ENCODE results near the gene SV2C.
A peak's percentile ranks its signal among the peaks of the same experiment; 100 is the strongest.
"Not testable (repeated sequence)": the region's sequence is repeated elsewhere in the genome, so short reads cannot be mapped to it uniquely, and the experiment has no call there.

The SV2C gene

DNA sequence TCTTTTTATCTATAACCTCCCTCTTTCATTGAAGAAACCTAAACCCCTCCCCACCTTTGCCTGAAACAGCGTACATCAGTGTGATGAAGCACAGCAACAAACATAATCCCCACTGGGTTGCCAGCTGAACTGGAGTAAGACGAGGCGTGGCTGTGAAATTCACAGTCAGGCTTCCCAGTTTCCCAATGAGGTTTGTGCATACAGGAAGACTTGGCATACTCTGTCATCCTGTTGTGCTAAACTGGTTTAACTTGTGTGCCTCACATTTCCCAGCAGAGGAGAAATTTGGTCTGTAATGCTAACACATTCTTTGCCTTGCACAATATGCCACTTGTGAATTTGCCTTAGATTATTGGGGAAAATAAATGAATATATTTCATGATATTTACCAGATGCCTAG is 121.5 kb downstream of the SV2C start:
- DNase-seq, result no peak

DNA sequence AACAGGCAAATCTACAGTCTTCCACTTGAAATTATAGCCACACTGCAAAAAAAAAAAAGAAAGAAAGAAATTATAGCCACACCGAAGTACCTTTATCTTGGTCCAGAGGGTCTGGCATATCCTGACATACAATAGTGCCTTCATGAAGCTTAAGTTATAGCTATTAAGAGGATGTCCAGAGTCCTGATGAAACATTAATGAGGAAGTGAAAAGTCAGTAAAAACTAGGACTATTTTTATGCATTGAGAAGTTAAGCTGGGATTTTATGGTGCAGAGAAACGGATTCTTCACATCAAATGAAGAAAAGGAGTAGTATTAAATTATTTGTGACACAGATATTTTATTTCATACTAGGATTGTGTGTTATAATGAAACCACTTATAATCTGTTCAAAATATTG is 123.9 kb downstream of the SV2C start:
- no peak for DNase-seq

DNA sequence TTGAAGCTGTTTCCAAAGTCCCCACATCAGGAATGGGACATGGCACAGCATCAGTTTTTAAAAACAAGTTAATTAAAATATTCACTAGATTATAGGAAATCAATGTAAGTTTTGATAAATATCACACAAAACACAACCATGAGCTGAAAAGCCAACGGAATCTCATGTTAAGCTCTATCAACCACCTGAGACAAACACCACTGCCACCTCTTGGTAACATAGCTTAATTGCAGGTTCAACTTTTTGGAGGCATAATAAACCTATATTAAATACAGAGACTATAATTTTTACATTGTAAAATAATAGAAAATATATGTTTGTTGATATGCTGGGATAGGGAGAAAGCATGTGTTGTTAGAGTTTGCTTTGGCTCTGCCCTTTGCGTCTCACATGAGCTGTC is 126.1 kb downstream of the SV2C start:
- DNase-seq, result no peak

DNA sequence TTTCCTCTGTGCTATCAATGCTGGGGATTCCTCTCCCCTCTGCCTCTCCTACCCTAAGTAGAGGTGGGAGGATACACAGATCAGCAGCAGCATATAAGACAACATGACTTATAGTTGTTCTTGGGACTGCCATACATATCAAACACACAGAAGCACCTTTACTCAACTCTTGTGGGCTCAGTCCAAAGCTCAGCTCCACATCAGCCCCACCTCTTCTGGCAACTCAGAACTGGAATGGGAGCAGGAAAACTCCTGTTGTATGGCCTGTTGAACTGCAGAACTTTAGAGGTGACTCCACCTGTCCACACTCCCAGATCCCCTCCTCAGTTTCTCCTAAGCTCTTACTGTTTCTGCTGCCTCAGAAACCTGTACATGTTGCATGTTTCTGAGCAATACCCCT is 127.8 kb downstream of the SV2C start:
- DNase-seq, result no peak

DNA sequence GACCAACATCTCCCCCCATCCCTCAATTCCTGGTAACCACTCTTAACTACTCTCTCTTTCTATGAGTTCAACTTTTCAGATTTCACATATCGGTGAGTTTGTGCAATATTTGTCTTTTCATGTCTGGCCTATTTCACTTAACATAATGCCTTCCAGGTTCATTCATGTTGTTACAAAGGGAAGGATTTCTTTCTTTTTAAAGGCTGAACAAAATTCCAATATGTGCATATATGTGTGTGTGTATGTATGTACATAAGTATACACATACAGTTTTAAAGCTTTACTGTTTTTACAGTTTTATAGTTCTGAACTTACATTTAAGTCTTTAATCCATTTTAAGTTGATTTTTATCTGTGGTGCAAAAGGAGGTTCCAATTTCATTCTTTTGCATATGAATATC is 130.7 kb downstream of the SV2C start:
- no peak for DNase-seq

DNA sequence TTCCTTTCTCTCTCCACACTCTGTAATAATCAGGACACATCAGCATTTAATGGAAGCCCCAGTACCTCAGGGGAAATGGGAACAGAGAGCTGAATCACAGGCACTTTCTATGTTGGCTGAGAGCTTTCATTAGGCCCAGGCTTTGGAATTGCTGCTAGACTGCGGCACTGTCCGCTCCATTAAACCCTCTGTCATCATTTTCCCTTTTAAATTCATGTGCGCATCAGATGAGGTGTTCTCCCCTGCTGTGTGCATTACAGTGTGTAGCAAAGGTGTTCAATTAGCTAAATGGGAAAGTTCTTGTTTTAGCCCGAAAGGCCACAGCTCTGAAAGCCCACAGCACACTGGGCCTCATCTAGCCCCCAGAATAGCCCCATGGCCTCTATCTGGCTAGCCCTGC is 133.6 kb downstream of the SV2C start:
- no peak for DNase-seq

DNA sequence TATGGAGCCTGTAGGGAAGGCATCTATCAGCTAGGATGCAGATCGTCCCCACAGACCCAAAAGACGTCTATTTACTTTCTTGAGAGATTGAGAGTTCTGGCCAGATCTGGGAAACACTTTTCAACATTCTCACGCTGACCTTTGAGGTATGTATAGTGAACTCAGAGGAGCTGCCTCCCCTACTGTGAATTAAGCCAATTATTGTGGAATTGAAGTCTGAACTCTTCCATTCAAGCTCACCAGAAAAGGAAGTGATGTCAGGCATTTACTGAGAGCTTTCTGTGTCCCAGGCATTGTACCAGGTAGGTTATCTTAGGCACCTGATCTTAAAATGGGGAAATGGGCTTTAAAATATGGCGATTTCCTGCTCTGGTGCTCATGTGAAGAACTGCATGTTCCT is 136.5 kb downstream of the SV2C start:
- no peak for DNase-seq

DNA sequence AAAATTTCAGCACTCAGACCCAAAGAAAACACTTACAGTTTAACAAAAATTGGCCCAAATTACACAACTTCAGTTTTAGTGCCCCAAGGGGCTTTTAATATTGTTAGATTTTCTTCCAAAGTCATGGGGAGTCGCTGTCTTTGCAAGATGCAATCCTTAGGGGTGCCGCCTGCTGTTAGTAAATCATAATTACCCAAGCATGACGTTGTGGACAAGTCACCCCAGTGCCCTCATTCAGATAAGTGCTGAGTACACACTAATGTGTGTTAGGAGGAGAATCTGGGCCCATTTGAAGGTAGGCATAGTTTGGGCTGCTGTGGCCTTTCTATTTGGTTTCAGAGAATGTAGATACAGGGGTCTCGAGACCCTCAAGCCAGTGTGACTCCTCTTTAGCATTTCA is 138.1 kb downstream of the SV2C start:
- no peak for DNase-seq

DNA sequence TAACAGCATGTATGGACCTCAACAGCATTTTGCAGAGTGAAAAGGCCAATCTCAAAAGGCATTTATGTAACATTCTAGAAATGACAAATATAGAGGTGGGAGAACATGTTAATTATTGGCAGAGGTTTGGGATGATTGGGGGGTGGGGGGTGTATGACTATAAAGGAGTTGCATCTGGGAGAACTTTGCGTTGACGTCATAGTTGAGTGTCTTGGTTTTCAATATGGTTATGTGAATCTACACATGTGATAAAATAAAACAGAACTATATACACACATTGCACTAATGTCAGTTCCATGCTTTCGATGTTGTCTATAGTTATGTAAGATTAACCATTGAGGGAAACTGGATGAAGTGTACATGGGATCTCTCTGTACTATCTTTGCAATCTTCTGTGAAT is 139.1 kb downstream of the SV2C start:
- no peak for DNase-seq

DNA sequence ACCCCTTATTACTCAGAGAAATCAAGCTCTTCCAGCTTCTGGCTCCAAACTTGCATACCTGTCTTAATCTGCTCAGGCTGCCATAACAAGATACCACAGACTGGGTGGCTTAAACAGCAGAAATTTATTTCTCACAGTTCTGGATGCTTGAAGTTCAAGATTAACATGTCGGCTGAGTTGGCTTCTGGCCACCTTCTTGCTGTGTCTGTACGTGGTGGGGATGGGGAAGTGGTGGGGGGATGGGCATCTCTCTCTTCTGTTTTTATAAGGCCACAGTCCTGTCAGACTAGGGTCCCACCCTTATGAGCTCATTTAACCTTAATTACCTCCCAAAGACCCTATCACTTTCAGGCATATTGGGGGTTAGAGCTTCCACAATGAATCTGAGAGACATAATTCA is 140.5 kb downstream of the SV2C start:
- DNase-seq, result no peak

DNA sequence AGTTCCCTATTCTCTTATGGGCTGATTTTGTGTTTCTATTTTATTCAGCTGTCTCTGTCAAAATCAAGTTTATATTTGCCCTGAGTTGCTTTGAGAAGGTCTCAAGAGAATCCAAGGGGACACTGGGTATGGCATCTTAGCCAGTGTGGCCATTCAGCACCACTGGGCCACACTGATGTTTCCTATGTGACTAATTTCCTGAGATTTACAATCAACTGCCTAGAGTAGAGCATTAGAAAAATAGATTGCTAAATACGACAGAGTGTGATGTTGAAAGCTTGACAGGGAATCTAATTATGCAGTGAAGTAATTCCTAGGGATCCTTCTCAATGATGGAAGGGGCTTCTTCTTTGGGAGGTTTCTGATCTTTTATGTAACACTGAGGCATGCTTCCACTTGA is 141.7 kb downstream of the SV2C start:
- no peak for DNase-seq

DNA sequence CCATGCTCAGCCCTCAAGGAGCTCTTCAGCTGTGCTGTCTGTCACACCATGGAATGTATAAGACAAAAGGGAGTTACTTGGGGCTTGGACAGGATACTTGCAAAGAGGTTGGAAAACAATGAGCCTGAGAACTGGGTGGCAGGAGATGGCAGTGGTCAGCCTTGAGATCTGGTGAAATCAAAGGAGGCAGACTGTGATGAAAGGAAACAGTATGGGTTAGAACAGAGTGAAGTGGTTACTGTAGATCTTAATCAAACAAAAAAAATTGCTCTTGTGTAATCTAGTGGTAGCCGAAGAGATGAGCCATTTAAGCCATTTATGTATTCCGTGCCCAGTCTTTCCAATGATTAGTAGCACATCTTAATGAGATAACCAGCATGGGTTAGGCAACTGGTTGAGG is 142.2 kb downstream of the SV2C start:
- DNase-seq, result no peak

DNA sequence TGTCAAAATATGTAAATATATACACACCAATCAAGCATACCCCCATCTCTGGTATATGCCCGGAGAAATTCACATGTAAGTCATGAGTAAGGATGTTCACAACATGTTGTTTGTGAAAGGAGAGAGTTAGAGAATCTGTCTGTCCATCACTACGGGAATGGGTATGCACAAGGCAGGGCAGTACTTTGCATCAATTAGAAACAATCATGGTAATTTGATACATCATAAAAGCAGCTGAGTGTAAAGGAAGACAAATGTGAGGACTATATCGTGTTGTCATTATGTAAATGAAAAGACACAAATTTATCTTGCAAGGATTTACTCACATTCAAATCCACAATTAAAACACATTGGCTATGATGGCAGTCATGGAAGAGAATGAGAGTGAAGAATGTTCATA is 146.7 kb downstream of the SV2C start:
- no peak for DNase-seq

DNA sequence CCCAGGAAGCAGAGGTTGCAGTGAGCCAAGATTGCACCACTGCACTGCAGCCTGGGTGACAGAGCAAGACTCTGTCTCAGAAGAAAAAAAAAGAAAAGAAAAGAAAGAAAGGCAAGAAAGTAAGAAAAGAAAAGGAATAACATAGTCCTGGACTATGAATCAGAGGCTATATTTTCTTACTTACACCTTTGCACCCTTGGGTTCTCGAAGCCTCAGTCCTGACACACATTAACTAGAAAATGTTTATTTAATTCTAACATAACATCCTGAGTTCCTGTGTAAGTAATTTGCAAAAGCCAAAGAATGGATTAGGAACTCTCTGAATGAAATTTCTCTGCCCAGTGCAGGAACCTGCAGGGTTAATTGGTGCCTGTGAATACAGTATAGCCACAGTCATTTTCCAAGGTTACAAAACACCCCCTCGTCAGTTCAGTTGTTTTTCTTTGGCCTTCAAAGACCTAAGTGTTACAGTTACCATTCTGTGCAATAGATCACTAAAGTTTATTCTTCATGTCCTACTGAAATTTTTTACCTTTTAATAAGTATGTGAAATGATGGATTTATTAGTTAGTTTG is 147.6 kb downstream of the SV2C start:
- DNase-seq, result no peak

DNA sequence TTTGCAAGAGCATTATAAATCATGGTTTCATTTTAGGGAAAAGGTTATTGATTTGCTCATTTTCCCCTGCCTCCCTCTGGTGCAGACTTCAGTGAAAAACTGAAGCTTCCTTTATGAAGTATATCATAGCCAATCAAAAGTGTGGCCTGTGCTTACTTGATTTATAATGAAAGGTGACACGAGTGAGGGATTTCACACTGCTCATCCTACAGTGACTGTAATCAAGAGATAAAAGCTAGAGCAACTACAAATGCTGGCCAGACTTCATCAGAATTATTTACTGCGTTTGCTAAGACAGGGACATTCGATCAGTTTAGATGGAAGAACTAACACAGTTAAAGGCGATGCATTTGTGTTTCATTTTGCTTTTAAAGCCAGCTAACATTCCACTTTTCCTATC is 151.5 kb downstream of the SV2C start:
- no peak for DNase-seq

DNA sequence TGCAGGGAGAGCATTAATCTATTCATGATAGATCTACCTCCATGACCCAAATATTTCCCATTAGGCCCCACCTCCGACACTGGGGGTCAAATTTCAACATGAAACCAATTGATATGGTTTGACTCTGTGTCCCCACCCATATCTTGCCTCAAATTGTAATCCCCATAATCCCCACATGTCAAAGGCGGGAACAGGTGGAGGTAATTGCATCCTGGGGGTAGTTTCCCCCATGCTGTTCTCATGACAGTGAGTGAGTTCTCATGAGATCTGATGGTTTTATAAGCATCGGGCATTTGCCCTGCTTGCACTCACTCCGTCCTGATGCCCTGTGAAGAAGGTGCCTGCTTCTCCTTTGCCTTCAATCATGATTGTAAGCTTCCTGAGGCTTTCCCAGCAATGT is 153.5 kb downstream of the SV2C start:
- DNase-seq, result no peak

DNA sequence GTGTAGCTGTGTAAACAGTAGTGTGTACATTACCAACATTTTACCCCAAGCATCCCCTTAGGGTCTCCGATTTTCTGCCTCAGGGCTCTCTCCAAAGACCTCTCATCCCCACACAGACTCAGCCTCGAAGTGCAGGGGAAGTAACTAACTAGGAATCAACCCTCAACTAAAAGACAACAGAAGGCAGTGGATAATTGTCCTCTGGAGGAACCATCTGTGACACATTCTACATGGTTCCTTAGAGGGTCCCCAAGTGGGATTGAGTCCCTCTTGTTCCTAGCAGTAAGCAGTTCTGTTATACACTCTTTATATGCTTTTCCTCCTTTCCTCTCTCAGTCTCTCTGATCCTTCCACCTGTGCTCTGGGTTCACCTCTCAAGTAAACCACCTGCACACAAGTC is 157.2 kb downstream of the SV2C start:
- DNase-seq, result no peak

DNA sequence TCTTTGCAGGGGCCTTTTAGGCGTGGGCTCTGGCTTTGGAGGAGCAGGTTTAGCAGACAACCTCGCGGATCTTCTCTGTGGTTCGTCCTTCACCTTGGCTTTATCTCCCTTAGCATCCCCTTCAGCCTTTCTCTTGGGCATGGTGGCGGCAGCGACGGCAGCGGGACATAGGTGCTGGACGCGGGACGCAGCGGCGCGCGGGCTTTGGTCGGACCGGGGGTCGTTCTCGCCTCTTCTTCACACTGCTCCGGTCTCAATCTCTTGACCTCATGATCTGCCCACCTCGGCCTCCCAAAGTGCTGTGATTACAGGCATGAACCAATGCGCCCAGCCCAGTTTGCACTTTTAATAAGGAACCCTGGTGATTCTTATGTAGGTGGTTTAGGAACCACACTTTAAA is 159.0 kb downstream of the SV2C start:
- not testable (repeated sequence) for DNase-seq

DNA sequence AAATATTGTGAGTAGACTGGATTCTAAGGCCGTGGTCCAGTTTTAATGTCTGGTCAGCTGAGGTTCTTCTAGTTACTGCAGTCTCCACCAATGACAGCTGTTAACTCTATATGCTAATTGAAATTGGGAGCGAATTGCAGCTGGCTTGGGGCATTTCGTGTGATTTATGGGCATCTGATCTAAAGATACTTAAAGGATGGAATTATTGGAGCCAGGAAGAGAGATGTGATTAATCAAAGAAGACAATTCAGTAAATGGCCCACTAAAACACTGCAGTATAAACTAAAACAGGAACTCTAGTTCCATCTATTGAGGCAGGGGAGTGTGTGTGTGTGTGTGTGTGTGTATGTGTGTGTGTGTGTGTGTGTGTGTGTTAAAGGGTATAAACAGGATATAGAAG is 162.4 kb downstream of the SV2C start:
- DNase-seq, result no peak

DNA sequence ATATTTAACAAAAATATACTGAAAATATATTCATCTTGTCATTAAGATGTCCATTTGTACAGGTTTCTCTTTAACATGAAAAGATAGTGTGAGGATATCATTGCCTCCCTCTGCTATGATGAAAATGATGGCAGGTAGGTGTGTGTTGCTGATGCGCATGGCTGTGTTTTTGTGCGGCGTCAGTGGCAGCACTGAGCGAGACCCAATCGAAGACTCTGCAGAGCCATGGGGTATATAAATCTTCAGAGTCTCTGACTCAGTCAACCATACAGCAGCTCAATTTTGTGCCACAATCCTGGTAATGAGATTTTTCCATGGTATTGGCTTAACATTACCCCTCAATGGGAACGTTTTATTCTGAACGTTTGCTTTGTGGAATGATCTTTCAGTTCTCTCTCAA is 166.4 kb downstream of the SV2C start:
- no peak for DNase-seq

DNA sequence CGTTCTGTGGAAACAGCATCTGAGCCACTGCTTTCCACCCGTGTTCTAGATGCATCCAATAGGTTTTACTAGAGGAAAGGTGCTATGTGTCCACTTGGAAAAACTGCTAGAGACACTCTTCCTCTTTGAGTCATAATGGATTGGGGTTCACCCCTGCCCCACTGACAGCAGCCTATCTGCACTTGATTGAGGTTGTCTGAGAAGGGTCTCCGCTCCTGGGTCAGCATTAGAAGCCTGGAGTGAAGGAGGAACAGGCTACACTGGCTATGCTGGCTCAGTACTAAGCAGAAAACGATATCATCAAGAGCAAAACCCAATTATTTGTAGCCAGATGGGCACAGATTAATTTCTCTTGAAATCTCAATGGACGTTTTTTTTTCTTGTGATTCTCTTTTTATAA is 167.3 kb downstream of the SV2C start:
- DNase-seq, result no peak

DNA sequence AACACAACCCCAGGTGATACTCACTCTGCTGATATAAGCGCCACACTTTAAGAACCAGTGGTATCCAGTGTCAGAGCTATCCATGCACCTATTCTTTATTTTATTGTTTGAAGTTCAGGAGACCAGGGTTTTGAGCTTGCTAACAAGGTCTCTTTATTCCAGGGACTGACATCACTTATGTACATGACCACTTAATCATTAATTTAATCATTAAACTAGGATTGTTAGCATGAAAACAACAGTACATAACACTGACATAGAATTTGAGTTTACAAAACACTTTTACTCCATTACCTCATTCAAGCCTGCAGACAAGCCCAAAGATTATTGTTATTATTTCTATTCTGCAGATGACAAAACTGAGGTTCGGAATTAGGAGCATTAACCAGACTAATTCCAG is 168.5 kb downstream of the SV2C start:
- no peak for DNase-seq

DNA sequence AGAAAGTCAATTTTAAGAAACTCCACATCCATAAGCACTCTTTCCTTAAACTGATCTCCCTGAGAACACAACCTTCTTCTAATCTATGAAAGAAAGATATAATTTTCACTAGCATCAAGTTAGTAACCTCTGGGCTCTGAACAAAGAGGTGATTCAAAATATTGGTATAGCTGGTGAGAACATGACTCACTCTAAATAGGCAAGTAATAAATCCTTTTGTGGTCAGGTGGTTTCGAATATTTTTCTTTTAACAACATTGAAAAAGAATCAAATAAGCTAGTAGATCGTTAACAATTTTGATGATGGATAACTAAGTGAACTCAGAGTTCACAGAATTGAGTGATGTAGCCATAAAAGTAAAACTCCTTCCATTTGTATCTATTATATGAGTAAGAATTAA is 169.3 kb downstream of the SV2C start:
- no peak for DNase-seq

DNA sequence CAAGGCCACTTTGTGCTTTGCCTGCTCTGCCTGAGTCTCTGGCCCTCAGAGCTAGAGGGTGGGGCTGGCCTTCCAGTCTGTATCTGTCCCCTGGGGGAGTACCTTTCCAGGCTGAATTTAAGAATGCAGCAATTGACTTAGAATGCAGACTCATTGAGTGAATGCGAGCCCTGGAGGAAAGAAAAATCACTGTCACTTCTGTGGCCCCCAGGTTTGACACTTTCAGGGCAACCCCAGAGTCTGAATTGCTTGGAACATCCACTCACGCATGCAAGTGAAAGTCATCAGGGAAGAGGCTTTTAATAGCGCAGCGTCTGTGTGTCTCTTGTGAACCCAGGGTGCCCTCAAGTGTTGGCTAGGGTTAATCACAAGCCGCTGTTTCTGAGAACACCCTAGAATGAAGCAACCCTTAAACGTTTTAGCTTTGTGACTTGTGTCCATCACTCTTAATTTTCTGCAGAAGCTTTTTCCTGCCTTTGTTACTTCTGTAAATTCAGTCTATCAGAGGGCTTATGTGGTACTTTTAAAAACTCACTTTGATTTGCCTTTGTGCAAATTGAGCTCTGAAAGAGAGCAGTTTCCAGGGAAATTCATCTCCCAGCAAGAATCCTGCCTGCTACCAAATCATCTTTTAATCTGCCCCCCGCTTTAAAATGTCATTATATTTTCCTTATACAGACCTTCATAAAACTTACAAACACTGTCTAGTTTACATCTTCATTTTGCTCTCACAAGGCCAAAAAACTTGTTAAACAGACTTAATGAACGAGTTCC is 173.1 kb downstream of the SV2C start:
- DNase-seq, result peak; percentile 17 to 84 (median 38)

DNA sequence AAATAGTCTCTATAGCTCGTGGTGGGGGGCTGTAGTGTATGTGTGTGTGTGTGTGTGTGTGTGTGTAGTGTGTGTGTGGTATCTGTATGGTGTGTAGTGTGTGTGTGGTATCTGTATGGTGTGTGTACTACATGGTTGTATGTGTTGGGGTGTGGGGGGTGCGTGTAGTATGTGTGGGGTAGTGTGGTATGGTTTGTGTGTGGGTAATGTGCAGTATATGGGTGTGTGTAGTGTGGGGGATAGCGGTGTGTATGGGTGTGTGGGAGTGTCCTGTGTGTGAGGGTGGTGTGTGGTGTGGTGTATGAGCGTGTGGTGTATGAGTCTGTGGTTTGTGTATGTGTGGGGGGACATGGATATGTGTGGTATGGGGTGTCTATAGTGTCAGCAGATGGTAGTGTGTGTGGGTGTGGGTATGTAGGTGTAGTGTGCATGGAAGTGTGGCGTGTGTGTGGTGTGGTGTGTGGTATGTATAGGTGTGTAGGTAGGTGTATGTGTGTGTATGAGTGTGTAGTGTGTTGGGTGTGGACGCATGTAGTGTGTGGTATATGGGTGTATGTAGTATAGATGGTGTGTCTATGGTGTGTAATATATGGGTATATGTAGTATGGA is 174.1 kb downstream of the SV2C start:
- DNase-seq, result no peak

Measured in T-helper 1 cell (primary cell).